ENCODE results near the gene NUP42. TPM values are rescaled to one million over a fixed set of nuclear protein-coding genes. Genes with fewer than 3 reads are reported as not detected.

NUP42 gene
- total RNA-seq, 4 donors from 2014 or later, result 10.0 to 38.6 (median 15.6) TPM

GRCh38 chr7:23167691-23168090, 14.2 kb upstream of the NUP42 start:
- Histone ChIP-seq H3K27me3 (no peaks in the 10 kb centered on the region), H3K9me3 (no peaks in the 10 kb centered on the region), H3K4me3 (no peak overlapping the region), H3K36me3 (peaks cover 0 to 9% of the 10 kb centered on the region in 2 donors), H3K27ac (no peak overlapping the region), H3K4me1 (no peaks in the 10 kb centered on the region)
- TF ChIP-seq, protein P1, sequence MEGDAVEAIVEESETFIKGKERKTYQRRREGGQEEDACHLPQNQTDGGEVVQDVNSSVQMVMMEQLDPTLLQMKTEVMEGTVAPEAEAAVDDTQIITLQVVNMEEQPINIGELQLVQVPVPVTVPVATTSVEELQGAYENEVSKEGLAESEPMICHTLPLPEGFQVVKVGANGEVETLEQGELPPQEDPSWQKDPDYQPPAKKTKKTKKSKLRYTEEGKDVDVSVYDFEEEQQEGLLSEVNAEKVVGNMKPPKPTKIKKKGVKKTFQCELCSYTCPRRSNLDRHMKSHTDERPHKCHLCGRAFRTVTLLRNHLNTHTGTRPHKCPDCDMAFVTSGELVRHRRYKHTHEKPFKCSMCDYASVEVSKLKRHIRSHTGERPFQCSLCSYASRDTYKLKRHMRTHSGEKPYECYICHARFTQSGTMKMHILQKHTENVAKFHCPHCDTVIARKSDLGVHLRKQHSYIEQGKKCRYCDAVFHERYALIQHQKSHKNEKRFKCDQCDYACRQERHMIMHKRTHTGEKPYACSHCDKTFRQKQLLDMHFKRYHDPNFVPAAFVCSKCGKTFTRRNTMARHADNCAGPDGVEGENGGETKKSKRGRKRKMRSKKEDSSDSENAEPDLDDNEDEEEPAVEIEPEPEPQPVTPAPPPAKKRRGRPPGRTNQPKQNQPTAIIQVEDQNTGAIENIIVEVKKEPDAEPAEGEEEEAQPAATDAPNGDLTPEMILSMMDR (IDR thresholded peaks at IDR 0.05 in 4 of 5, conservative IDR thresholded peaks at IDR 0.05 in 1 of 5), result no peak
- no peak for TF ChIP-seq POLR2A (IDR thresholded peaks at IDR 0.05)
- intact Hi-C loops (cut with DNase I; ENCODE audit: low total_unique reads) (no loop called here), in situ Hi-C loops (cut with MboI; ENCODE audit: low sequenced_read_pairs in 4 of 4) (no loop called here)
- no peak for DNase-seq
- ATAC-seq, result no peak

GRCh38 chr7:23168111-23168885, 13.6 kb upstream of the NUP42 start:
- H3K27me3 ChIP-seq, result no peaks in the 10 kb centered on the region
- intact Hi-C loops (cut with DNase I; ENCODE audit: low total_unique reads) (no loop called here), in situ Hi-C loops (cut with MboI; ENCODE audit: low sequenced_read_pairs in 4 of 4) (no loop called here)
- H3K4me1 ChIP-seq, result no peaks in the 10 kb centered on the region
- no peak for DNase-seq
- TF ChIP-seq, protein P1 (IDR thresholded peaks at IDR 0.05 in 4 of 5, conservative IDR thresholded peaks at IDR 0.05 in 1 of 5), result no peak
- TF ChIP-seq POLR2A (IDR thresholded peaks at IDR 0.05), result no peak
- no peaks in the 10 kb centered on the region for H3K9me3 ChIP-seq
- H3K36me3 ChIP-seq, result peaks cover 0 to 9% of the 10 kb centered on the region in 2 donors
- no peak overlapping the region for H3K4me3 ChIP-seq
- no peak overlapping the region for H3K27ac ChIP-seq
- ATAC-seq, result no peak

DNA sequence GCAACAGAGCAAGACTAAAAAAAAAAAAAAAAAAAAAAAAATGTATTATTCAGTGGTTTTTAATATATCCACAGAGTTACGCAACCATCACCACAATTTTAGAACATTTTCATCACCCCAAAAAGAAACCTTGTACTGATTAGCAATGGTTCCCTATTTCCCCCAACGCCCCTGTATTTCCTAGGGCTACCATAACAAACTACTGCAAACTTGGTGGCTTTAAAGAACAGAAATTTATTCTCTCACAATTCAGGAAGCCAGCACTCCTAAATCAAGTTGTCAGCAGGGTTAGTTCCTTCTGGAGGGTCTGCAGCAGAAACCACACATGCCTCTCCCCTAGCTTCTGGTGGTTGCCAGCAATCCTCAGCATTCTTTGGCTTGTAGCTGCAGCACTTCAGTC, 5.9 kb upstream of the NUP42 start:
- Histone ChIP-seq H3K9me3 (no peaks in the 10 kb centered on the region), H3K4me3 (no peak overlapping the region), H3K36me3 (no peaks in the 10 kb centered on the region), H3K27me3 (no peaks in the 10 kb centered on the region), H3K4me1 (no peaks in the 10 kb centered on the region), H3K27ac (no peak overlapping the region)
- no peak for ATAC-seq
- intact Hi-C loops (cut with DNase I; ENCODE audit: low total_unique reads) (no loop called here), in situ Hi-C loops (cut with MboI; ENCODE audit: low sequenced_read_pairs in 4 of 4) (no loop called here)
- no peak for TF ChIP-seq POLR2A (IDR thresholded peaks at IDR 0.05)
- TF ChIP-seq, protein P1 (IDR thresholded peaks at IDR 0.05 in 4 of 5, conservative IDR thresholded peaks at IDR 0.05 in 1 of 5), result no peak
- no peak for DNase-seq

DNA sequence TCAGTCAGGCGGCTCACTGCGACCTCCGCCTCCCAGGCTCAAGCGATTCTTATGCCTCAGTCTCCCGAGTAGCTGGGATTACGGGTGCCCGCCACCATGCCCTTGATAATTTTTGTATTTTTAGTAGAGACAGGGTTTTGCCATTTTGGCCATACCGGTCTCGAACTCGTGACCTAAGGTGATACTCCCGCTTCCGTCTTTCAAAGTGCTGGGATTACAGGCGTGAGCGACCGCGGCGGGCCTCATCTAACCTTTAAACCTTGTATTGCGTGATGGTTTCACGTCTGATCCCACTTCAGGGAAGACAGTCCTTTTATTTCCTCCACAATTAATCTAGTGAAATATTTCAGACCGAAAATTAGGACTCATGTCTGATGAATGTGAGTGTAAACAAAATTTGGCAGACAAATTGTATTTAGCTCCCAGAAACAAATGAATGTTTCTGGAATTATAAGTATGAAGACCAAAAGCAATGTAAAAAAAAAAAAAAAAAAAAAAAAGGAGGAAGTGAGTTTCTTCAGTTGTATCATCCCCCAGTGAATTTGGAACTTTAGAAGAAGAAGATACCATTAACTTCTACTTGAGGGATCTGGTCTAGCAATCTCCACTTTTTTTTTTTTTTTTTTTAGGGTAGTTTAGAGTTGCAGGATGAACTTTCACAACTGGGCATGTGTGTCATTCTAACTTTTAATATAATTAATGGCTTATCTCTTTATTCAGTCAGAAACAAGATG, 1.6 kb downstream of the NUP42 start:
- in situ Hi-C loops (cut with MboI; ENCODE audit: low sequenced_read_pairs in 4 of 4), result loop anchor here in 3 of 4 donors (5.0 to 10.0 kb wide), 3 partner anchors 79 to 81 kb away; partner anchors contain the start of gene KLHL7 (in 1 of the 3)
- intact Hi-C loops (cut with DNase I; ENCODE audit: low total_unique reads), result loop anchor here (5.0 to 10.0 kb wide), 4 partner anchors 79 to 1756 kb away; partner anchors contain the start of genes SP4 and TRA2A

More for the DNA sequence above, 1.6 kb downstream of the NUP42 start:
- no peak overlapping the region for H3K27ac ChIP-seq
- no peak for TF ChIP-seq POLR2A (IDR thresholded peaks at IDR 0.05)
- TF ChIP-seq, protein P1 (IDR thresholded peaks at IDR 0.05 in 4 of 5, conservative IDR thresholded peaks at IDR 0.05 in 1 of 5), result no peak
- ATAC-seq (no peak), DNase-seq (no peak)
- peaks cover 22 to 24% of the 10 kb centered on the region in 2 donors for H3K4me1 ChIP-seq
- H3K36me3 ChIP-seq, result peaks cover 0 to 28% of the 10 kb centered on the region in 2 donors
- no peaks in the 10 kb centered on the region for H3K9me3 ChIP-seq
- H3K4me3 ChIP-seq, result peak overlapping the region in 3 of 4 donors; percentile 71 to 96 (median 92)
- H3K27me3 ChIP-seq, result no peaks in the 10 kb centered on the region
